Tibial nerve (tissue), 4 donors: ENCODE results near the gene NEDD4.

ENCODE experiments used
- EP300 ChIP-seq, 2 donors: sonication (generic); formaldehyde crosslinking; IDR thresholded peaks; one replicate each; pipeline ENCODE4 v1.6.1; 2017; ENCODE audit warnings: antibody characterized with exemption in 2 of 2, mild to moderate bottlenecking in 1 of 2
- TF ChIP-seq, protein P1 (sequence below), 5 experiments: fragments of 200-600 bp in 3 of 5; fragments of 450-650 bp in 2 of 5; sonication (generic) in 3 of 5; IDR thresholded peaks; one replicate each; pipeline ENCODE4 v1.5.1; 2016 to 2019; ENCODE audit warnings: antibody characterized with exemption in 5 of 5, mild to moderate bottlenecking in 3 of 5, moderate library complexity in 2 of 5

DNA sequence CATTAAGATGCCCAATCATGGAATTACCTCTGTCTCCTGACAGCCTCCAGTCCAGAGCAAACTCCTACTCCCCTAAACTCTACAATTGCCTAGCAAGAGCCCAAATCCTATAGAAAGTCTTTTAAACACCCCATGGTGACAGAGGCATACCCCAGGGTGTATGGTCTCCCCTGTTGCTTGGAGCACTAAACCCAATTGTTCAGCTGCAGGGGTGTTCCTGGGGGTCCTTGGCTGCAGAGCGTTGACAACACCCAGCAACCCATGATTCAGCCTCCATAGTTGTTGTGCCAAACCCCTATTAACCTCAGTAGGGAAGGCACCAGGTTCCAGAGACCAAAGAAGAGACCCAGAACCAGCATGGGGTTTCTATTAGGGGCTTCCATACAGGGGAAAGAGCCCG is 41.8 kb upstream of the NEDD4 start:
- TF ChIP-seq, protein P1, sequence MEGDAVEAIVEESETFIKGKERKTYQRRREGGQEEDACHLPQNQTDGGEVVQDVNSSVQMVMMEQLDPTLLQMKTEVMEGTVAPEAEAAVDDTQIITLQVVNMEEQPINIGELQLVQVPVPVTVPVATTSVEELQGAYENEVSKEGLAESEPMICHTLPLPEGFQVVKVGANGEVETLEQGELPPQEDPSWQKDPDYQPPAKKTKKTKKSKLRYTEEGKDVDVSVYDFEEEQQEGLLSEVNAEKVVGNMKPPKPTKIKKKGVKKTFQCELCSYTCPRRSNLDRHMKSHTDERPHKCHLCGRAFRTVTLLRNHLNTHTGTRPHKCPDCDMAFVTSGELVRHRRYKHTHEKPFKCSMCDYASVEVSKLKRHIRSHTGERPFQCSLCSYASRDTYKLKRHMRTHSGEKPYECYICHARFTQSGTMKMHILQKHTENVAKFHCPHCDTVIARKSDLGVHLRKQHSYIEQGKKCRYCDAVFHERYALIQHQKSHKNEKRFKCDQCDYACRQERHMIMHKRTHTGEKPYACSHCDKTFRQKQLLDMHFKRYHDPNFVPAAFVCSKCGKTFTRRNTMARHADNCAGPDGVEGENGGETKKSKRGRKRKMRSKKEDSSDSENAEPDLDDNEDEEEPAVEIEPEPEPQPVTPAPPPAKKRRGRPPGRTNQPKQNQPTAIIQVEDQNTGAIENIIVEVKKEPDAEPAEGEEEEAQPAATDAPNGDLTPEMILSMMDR (IDR thresholded peaks at IDR 0.05) = no peak
- no peak for TF ChIP-seq EP300 (IDR thresholded peaks at IDR 0.05)
